HG03460 (cell line): ENCODE data around the gene TOM1L2.

Experiments
- ATAC-seq: cut with Tn5 transposase; IDR thresholded peaks from one replicate; pipeline ENCODE4 v1.9.1; 2021; ENCODE audit not compliant: unreplicated experiment

TOM1L2 gene

GRCh38 chr17:17851103-17852002 lies 120.8 kb downstream of the TOM1L2 start:
- no peak for ATAC-seq

DNA sequence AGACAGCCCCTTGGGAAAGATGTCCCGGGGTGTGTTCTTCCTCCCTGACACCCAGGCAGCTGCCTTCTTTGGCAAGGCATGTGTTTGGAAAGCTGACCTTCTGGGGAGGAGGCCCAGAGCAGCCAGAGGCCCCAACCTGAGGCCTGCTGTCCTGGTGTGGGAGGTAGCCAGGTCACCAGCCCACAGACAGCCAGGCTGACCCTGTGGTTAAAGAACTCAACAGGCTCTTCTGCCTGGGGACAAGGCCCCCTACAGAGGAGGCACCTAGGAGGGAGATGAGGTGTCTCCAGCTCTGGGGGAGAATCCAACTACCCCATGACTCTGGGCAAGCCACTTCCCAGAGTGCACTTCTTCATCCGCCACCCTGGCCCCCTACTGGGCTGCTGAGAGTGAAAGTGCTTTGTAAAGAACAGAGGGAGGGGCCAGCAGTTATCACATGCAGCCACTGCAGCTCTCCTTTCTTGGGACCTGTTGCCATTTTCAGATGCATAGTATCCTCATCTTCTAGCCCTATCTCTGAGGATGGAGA lies 122.3 kb downstream of the TOM1L2 start:
- no peak for ATAC-seq

DNA sequence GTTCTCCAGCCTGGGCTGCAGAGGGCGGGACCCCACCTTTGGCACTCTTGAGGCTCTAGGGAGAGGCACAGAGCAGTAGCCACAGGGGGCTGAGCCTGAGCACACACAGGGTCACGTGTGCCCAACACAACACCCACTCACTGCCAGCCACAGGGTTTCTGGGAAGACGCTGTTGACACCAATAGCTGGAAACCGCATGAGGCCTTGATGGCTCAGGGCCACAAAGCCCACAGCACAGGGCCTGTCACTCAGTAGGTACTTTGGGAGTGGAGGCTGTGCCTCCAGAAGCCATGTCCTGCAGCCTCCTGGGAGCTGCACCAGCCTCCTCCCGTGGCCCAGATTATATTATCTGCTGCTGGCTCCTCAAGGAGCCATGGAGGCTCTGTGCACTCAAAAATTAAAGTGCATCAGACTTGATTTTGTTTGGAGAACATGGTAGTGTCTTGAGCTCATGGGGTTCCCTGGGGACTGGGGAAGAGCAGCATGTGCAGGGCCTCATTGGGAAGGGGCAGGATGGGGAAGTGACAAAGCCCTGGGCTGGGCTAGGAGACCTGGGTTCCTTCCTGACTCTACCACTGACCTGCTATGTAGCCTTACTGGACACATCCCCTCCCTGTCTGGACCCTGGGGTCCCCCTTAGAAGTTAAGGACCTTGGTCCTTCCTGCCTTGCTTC lies 122.9 kb downstream of the TOM1L2 start:
- ATAC-seq: no peak

GRCh38 chr17:17848311-17849082 lies 123.7 kb downstream of the TOM1L2 start:
- ATAC-seq: no peak

DNA sequence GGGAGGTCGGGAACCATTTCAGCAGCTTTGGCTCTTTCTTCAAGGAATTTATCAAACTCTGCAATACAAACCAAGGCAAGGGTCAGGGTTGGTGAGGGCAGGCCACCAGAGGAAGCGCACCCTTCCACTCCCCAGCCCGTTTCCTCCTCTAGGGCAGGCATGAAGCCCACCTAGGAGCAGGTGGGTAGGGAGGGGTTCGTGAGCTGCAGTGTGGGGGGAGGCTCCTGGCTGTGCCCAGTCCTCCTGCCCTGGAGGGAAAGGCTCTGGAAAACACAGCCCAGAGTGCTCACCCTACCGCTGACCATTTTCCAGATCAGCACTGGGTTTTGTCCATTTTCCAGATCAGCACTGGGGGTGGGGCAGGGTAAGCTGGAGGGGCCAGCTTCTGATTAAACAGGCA lies 124.5 kb downstream of the TOM1L2 start:
- no peak for ATAC-seq

- ATAC-seq: no peak
Observed at GRCh38 chr17:17847118-17847689, 125.0 kb downstream of the TOM1L2 start.

GRCh38 chr17:17846645-17847044 lies 125.6 kb downstream of the TOM1L2 start:
- no peak for ATAC-seq

DNA sequence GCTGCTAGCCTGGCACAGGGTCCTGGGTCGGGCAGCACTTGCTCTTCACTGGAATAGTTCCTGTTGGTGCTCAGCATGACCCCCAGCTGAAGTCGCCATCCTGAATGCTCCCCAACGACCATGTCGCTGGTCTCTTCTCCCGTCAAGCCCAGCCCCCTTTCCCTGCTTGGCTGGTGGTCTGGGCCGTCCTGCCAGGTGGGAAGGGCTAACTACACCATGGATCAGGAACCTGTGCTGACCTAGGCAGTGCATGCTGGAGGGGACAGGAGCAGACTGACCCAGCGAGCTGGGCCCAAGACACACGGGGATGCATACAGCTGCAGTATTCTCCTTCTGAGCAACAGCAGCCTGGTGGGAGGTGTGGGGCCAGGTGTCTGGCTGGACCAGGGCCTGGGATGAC lies 126.2 kb downstream of the TOM1L2 start:
- no peak for ATAC-seq

- ATAC-seq: no peak
Observed at GRCh38 chr17:17845046-17845775, 127.0 kb downstream of the TOM1L2 start.

- no peak for ATAC-seq
Observed at GRCh38 chr17:17844500-17844899, 127.7 kb downstream of the TOM1L2 start.

DNA sequence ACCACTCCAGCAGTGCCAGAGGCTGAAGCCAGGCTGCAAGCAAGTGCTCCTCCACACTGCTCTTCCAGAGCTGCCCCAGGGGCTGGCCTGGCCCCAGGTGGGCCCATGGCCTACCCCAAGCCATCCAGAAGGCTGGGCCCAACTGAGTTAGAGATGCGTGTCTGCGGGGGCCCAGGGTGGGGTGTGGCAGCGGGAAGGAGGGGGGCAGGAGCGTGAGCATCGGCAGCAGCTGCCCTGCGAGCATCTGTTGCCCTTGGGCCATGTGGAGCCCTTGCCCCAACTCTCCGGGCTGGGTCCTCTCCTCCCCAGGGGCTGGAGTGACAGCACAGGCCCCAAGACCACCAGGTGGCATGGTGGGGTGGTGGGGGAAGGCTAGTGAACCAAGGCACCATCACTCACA lies 128.1 kb downstream of the TOM1L2 start:
- no peak for ATAC-seq

DNA sequence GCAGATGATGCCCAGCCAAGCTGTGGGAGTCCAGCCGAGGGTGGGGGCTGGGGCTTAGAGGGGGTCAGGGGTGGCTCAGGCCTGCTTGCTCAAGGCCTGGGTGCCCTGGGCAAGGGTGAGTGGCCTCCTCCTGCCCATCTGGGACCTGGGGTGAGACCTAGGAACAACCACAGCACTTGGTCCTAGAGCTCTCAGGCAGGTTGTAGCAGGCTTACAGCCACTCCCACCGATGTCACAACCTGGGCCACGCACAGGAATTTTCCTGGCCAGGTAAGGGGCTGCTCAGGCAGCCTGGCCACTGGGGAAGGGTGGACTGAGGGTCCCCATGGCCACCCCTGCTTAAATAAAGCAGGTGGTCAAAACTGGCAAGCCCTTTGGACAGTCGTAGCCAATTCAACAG lies 129.1 kb downstream of the TOM1L2 start:
- no peak for ATAC-seq

GRCh38 chr17:17842111-17842876 lies 129.9 kb downstream of the TOM1L2 start:
- ATAC-seq: no peak

DNA sequence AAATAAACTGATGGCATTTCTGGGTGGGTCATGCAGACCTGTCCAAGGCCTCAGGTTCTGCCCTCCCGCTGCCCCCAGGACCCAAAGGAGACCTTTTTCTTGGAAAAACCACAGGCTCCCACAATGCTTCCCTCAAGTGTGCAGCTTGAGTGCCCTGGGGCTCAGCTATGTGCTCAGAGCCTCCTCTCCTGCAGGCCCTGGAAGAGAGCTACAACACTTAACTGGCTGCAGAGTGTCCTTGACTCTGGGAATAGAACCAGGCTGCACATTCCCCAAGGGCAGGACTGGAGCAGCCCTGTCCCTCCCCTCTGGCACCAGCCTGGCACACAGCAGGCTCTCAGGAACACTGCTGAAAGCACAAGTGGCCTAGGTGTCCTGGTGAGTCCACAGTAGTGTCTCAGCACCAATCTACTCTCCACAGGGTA lies 130.6 kb downstream of the TOM1L2 start:
- ATAC-seq: no peak

- ATAC-seq: no peak
Observed at GRCh38 chr17:17840751-17841591, 131.2 kb downstream of the TOM1L2 start.

DNA sequence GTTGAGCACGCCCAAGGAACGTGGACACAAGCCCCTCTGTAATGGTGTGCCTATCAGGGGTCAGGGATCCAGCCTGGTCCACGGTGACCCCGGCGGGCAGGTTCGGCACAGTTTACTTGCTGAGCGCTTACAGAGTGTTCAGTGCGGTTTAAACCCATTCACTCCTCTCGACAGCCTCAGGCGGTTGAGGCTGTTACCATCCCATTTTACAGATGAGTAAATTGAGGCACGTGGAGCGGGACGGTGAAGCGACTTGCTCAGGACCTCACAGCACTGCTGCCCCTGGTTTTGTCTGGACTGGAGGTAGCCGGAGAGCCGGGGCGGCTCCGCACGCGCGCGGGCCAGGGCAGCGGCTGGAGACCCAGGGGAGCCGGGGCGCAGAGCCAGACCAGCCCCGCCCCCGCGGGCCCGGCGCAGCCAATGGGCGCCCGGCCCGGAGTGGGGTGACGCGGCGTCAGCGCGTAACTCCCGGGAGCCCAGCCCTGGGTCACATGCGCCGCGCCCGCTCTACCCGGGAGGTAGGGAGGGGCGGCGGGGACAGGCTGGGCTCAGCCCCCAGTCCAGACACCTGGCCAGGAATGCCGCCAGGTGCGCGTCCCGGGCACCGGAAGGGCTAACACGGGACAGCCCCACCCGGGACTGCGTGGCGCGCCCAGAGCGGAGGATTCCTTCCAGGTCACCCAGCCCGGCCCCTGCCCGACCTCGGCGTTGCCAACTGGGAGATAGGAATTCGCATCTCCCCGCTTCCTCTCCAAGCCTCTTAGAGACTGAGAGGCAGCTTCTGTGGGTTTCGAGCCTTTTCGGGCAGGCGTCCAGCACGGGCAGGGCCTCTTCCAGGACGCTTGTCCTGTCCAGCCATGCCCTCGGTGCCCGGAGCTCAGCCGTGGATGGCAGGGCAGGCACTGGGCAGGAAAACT lies 132.2 kb downstream of the TOM1L2 start:
- peak; percentile 49 for ATAC-seq
